Subcutaneous abdominal adipose tissue (tissue), 5 donors: ENCODE data around the gene PIK3CA.
"Not testable (repeated sequence)": the region's sequence is repeated elsewhere in the genome, so short reads cannot be mapped to it uniquely, and the experiment has no call there.

Experiments used
- H3K27ac ChIP-seq: one replicate; pipeline ENCODE4 v1.7.0; 2013; ENCODE audit warnings: low read depth, mild to moderate bottlenecking, inconsistent platforms, low read length, moderate library complexity
- H3K27me3 ChIP-seq, 5 donors: one replicate each; pipeline ENCODE4 v1.7.0; 2013; ENCODE audit warnings: low read length in 5 of 5, inconsistent platforms in 1 of 5; ENCODE audit not compliant: control insufficient read depth in 5 of 5, insufficient read depth in 4 of 5
- H3K36me3 ChIP-seq, 5 donors: one replicate each; pipeline ENCODE4 v1.7.0; 2013; ENCODE audit warnings: low read length in 5 of 5; ENCODE audit not compliant: control insufficient read depth in 5 of 5, insufficient read depth in 5 of 5
- H3K4me1 ChIP-seq, 5 donors: one replicate each; pipeline ENCODE4 v1.7.0; 2013; ENCODE audit warnings: low read length in 5 of 5, mild to moderate bottlenecking in 3 of 5, moderate library complexity in 1 of 5; ENCODE audit not compliant: control insufficient read depth in 5 of 5, insufficient read depth in 5 of 5
- H3K4me3 ChIP-seq, 5 donors: one replicate each; pipeline ENCODE4 v1.7.0; 2013; ENCODE audit warnings: low read length in 5 of 5, low read depth in 1 of 5
- H3K9ac ChIP-seq, 5 donors: one replicate each; pipeline ENCODE4 v1.7.0; 2013; ENCODE audit warnings: low read length in 5 of 5, mild to moderate bottlenecking in 4 of 5, moderate library complexity in 3 of 5
- H3K9me3 ChIP-seq, 5 donors: one replicate each; pipeline ENCODE4 v1.7.0; 2013; ENCODE audit warnings: low read length in 5 of 5; ENCODE audit not compliant: control insufficient read depth in 5 of 5
- donor health status: healthy.
- donor health status: healthy.
- donor health status: healthy.
- donor health status: healthy.
- donor health status: healthy.

Gene PIK3CA

GRCh38 chr3:179229177-179229576 lies 81.0 kb downstream of the PIK3CA start:
- Histone ChIP-seq H3K9me3 (no peaks in the 10 kb centered on the region), H3K36me3 (peaks cover 28 to 58% (median 48%) of the 10 kb centered on the region in 5 donors), H3K4me1 (no peaks in the 10 kb centered on the region), H3K27ac (no peak overlapping the region), H3K4me3 (no peak overlapping the region), H3K27me3 (no peaks in the 10 kb centered on the region), H3K9ac (no peak overlapping the region)

DNA sequence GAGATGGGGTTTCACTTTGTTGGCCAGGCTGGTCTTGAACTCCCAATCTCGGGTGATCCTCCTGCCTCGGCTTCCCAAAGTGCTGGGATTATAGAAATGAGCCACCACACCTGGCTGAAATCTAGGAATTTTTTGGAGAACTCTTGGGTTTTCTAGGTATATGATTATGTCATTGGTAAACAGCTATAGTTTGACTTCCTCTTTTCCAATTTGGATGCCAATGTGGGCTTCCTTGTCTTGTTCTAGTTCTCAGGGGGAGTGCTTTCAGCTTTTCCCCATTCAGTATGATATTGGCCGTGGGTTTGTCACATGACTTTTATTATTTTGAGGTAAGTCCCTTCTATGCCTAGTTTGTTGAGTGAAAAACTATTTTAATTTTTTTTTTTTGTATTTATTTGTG lies 84.9 kb downstream of the PIK3CA start:
- Histone ChIP-seq H3K27ac (no peak overlapping the region), H3K9me3 (no peaks in the 10 kb centered on the region), H3K27me3 (no peaks in the 10 kb centered on the region), H3K9ac (no peak overlapping the region), H3K36me3 (peaks cover 21 to 34% (median 27%) of the 10 kb centered on the region in 5 donors), H3K4me1 (no peaks in the 10 kb centered on the region), H3K4me3 (no peak overlapping the region)

GRCh38 chr3:179234199-179234598 lies 86.0 kb downstream of the PIK3CA start:
- Histone ChIP-seq H3K4me3 (no peak overlapping the region), H3K4me1 (no peaks in the 10 kb centered on the region), H3K9ac (no peak overlapping the region), H3K27me3 (no peaks in the 10 kb centered on the region), H3K27ac (no peak overlapping the region), H3K36me3 (peaks cover 20 to 28% (median 25%) of the 10 kb centered on the region in 5 donors), H3K9me3 (no peaks in the 10 kb centered on the region)

- Histone ChIP-seq H3K36me3 (peaks cover 2 to 11% (median 7%) of the 10 kb centered on the region in 5 donors), H3K27ac (no peak overlapping the region), H3K4me1 (no peaks in the 10 kb centered on the region), H3K4me3 (no peak overlapping the region), H3K27me3 (no peaks in the 10 kb centered on the region), H3K9ac (no peak overlapping the region), H3K9me3 (no peaks in the 10 kb centered on the region)
These were observed 88.6 kb downstream of the PIK3CA start for GRCh38 chr3:179236669-179237301.

- not testable (repeated sequence) for H3K36me3 ChIP-seq
These were observed 92.1 kb downstream of the PIK3CA start for GRCh38 chr3:179240299-179240698.

DNA sequence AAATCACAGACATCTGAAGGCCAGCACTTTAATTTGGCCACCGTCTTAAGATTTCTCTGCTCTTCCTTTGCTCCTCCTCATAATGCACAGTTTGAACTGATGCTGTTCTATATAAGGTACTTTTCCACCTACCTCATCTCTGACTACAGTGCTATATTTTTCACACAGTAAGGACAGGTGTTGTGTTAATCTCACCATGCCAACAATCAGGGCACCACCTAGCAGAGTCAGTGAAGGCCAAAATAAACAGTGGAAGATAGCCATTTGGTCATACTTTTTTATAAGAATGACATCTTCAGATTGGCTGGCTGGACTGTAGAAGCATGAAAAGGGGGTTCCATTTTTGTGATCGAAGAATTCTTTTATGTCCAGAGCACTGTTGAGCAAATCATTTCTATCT lies 94.7 kb downstream of the PIK3CA start:
- H3K9ac ChIP-seq, H3K4me1 ChIP-seq, H3K27ac ChIP-seq, H3K4me3 ChIP-seq, H3K36me3 ChIP-seq, H3K27me3 ChIP-seq, H3K9me3 ChIP-seq: not testable (repeated sequence)

More at GRCh38 chr3:179240299-179240698, 92.1 kb downstream of the PIK3CA start:
- H3K4me3 ChIP-seq, H3K27ac ChIP-seq, H3K9me3 ChIP-seq, H3K9ac ChIP-seq, H3K27me3 ChIP-seq, H3K4me1 ChIP-seq: not testable (repeated sequence)

DNA sequence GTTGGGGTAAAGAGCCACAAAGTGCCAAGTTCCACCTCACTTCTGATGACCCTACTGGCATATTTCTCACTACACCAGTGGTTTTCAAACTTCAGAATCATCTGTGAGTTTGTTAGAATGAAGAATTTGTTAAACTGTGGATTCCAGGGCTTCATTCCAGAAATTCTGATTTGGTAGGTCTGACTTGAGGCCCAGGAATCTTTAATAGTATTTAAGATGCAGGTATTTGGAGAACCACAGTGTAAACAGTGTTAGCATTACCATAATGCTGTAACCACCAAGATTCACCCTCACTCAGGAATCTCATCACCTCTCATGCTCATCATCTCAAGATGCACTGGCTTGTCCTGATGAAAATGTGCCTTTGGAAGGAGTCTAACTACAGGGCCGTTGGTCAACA lies 96.7 kb downstream of the PIK3CA start:
- Histone ChIP-seq H3K36me3 (peaks cover under 1 to 11% (median 6%) of the 10 kb centered on the region in 5 donors), H3K9me3 (no peaks in the 10 kb centered on the region), H3K27me3 (no peaks in the 10 kb centered on the region), H3K9ac (no peak overlapping the region), H3K4me3 (no peak overlapping the region), H3K27ac (no peak overlapping the region), H3K4me1 (no peaks in the 10 kb centered on the region)

- Histone ChIP-seq H3K36me3 (peaks cover 3 to 23% (median 12%) of the 10 kb centered on the region in 5 donors), H3K4me3 (no peak overlapping the region), H3K4me1 (no peaks in the 10 kb centered on the region)
These were observed 99.3 kb downstream of the PIK3CA start for GRCh38 chr3:179247289-179248015.

DNA sequence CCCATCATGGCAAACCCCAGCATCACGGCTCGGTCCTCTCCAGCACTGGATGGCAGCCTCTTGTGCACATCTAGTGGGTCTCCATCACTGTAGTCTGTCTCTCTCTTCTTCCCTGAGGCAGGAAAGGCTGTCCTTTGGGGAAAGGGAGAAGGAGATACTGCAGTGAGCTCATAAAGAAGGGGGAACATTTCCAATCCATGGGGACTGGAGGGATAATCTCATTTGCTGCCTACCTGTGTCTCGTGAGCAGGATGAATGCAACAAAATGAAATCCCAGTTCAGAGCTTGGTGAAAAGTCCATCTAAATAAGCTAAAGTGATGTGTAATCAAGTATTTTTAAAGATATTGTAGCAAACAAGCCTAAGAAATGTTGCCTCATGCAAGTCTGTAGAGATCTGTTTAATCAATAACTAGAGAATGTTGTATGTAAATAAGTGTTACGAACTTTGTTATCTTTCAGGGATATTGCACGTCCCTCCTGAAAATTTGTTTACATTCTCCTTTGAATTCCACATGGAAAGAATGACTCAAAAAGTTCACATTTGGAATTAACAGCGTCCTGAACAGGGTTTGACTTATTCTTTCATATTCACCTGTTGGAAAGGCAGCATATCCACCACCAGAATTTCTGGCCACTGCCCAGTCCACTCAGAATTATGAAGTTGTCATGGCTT lies 102.8 kb downstream of the PIK3CA start, which contains the start of gene KCNMB3:
KCNMB3 (minus strand) TSS at position 312 of the 674 bp plus-strand sequence; CDS start at position 188, 124 bp downstream.
- Histone ChIP-seq H3K27ac (no peak within 1 kb of the TSS), H3K4me3 (no peak within 1 kb of the TSS), H3K27me3 (no peaks in the 10 kb centered on the region), H3K9ac (no peak within 1 kb of the TSS), H3K9me3 (no peaks in the 10 kb centered on the region), H3K36me3 (peaks cover 3 to 15% (median 9%) of the 10 kb centered on the region in 5 donors), H3K4me1 (no peaks in the 10 kb centered on the region)

More at GRCh38 chr3:179247289-179248015, 99.3 kb downstream of the PIK3CA start:
- Histone ChIP-seq H3K9ac (no peak overlapping the region), H3K27me3 (no peaks in the 10 kb centered on the region), H3K27ac (no peak overlapping the region), H3K9me3 (no peaks in the 10 kb centered on the region)

DNA sequence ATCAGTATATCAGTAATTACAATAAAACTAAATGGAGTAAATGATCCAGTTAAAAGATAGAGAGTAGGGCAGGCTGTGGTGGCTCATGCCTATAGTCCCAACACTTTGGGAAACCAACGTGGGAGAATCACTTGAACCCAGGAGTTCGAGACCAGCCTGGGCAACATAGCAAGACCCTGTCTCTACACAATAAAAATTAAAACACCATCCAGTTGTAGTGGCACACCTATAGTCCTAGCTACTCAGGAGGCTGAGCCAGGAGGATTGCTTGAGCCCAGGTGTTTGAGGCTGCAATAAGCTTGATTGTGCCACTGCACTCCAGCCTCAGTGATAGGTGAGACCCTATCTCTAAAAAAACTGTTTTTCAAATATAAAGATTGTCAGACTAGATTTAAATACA lies 108.7 kb downstream of the PIK3CA start:
- Histone ChIP-seq H3K36me3 (no peaks in the 10 kb centered on the region), H3K4me1 (peaks cover 0 to 19% (median 7%) of the 10 kb centered on the region in 5 donors), H3K27me3 (no peaks in the 10 kb centered on the region), H3K9ac (no peak overlapping the region), H3K27ac (no peak overlapping the region), H3K4me3 (no peak overlapping the region), H3K9me3 (peaks cover 0 to 12% (median 9%) of the 10 kb centered on the region in 5 donors)
